B cell (primary cell): Measurements from ENCODE around the gene TRIM75. TPM values are rescaled to one million over a fixed set of nuclear protein-coding genes. Genes with fewer than 3 reads are reported as not detected.

Experiments used
- ATAC-seq: fragments of 200-7000 bp; cut with Tn5 transposase; one replicate; pipeline ENCODE4 v1.10.0; 2021; ENCODE audit warnings: low read depth, mild to moderate bottlenecking, moderate number of reproducible peaks, moderate library complexity
- CTCF ChIA-PET: fragments of 350-600 bp; sonication (Branson Sonifier 250); formaldehyde crosslinking; loops from one replicate; lab custom pipeline; 2021; ENCODE audit warnings: antibody characterized with exemption, inconsistent platforms; lab: Charles Lee
- POLR2A ChIA-PET: fragments of 350-600 bp; sonication (Branson Sonifier 250); formaldehyde crosslinking; loops from one replicate; lab custom pipeline; 2021; ENCODE audit warnings: antibody characterized with exemption; lab: Charles Lee
- DNase-seq: peaks from one replicate; pipeline ENCODE4 v3.0.0; 2013
- H2AFZ ChIP-seq: 2 replicates; pipeline ENCODE4 v1.6.1; 2012; ENCODE audit warnings: mild to moderate bottlenecking, low read depth, low read length; ENCODE audit not compliant: insufficient read depth, poor library complexity, severe bottlenecking
- H3K27ac ChIP-seq, 2 donors: 1 replicate in 1 of 2; 2 replicates in 1 of 2; pipeline ENCODE4 v1.5.1; 2012 to 2013; ENCODE audit warnings: low read length in 2 of 2, mild to moderate bottlenecking in 2 of 2, moderate library complexity in 1 of 2
- H3K27me3 ChIP-seq, 4 experiments: fragments of 200-600 bp in 1 of 4; sonication (generic) in 1 of 4; replicated peaks in 1 of 4; 1 replicate in 2 of 4; 2 replicates in 2 of 4; pipeline versions ENCODE4 v1.6.1 to v1.7.0; 2013 to 2016; ENCODE audit warnings: low read length in 3 of 4, mild to moderate bottlenecking in 2 of 4, mixed read lengths in 1 of 4, moderate library complexity in 1 of 4; ENCODE audit not compliant: insufficient read depth in 4 of 4, control insufficient read depth in 3 of 4; ENCODE audit errors: control extremely low read depth in 1 of 4
- H3K36me3 ChIP-seq, 2 experiments: replicated peaks in 1 of 2; 1 replicate in 1 of 2; 2 replicates in 1 of 2; pipeline versions ENCODE4 v1.6.1 to v1.7.1; 2013; ENCODE audit warnings: low read length in 1 of 2; ENCODE audit not compliant: insufficient read depth in 2 of 2, control insufficient read depth in 1 of 2; ENCODE audit errors: control extremely low read depth in 1 of 2, extremely low read depth in 1 of 2
- H3K4me1 ChIP-seq, 2 donors: fragments of 200-600 bp in 1 of 2; sonication (generic) in 1 of 2; 1 replicate in 1 of 2; 2 replicates in 1 of 2; pipeline versions ENCODE4 v1.5.1 to v1.6.1; 2013 to 2017; ENCODE audit warnings: low read length in 2 of 2; ENCODE audit not compliant: control insufficient read depth in 2 of 2, insufficient read depth in 2 of 2
- H3K4me2 ChIP-seq: replicated peaks from 2 replicates; pipeline ENCODE3; 2012; ENCODE audit warnings: mild to moderate bottlenecking, low read depth, low read length; ENCODE audit not compliant: poor library complexity, severe bottlenecking
- H3K4me3 ChIP-seq, 5 experiments: fragments of 200-600 bp in 1 of 5; sonication (generic) in 1 of 5; 1 replicate in 3 of 5; 2 replicates in 2 of 5; pipeline versions ENCODE4 v1.5.1 to v1.7.0; 2011 to 2016; ENCODE audit warnings: low read length in 4 of 5, mild to moderate bottlenecking in 4 of 5, low read depth in 2 of 5, control low read depth in 1 of 5, moderate library complexity in 1 of 5; ENCODE audit not compliant: insufficient read depth in 1 of 5; ENCODE audit errors: control extremely low read depth in 1 of 5, extremely low read depth in 1 of 5
- H3K79me2 ChIP-seq: fragments of 200-600 bp; sonication (generic); one replicate; pipeline ENCODE4 v1.6.0; 2016; ENCODE audit warnings: low read length; ENCODE audit not compliant: control insufficient read depth, insufficient read depth
- H3K9ac ChIP-seq: fragments of 200-600 bp; sonication (generic); 2 replicates; pipeline ENCODE4 v1.6.1; 2017; ENCODE audit warnings: mild to moderate bottlenecking, low read length, moderate library complexity
- H3K9me3 ChIP-seq, 3 donors: one replicate each; pipeline versions ENCODE4 v1.6.1 to v1.7.1; 2013; ENCODE audit warnings: low read length in 2 of 3; ENCODE audit not compliant: control insufficient read depth in 2 of 3, insufficient read depth in 1 of 3; ENCODE audit errors: control extremely low read depth in 1 of 3
- H4K20me1 ChIP-seq: 2 replicates; pipeline ENCODE4 v1.6.0; 2012; ENCODE audit warnings: mild to moderate bottlenecking, low read length; ENCODE audit not compliant: insufficient read depth, control insufficient read depth, poor library complexity, severe bottlenecking
- H3K27ac Mint-ChIP-seq: one replicate; pipeline ENCODE4 v1.8.0; 2021; ENCODE audit warnings: mixed read lengths
- H3K27me3 Mint-ChIP-seq: one replicate; pipeline ENCODE4 v1.8.0; 2021; ENCODE audit warnings: mixed read lengths
- H3K4me1 Mint-ChIP-seq: one replicate; pipeline ENCODE4 v1.8.0; 2021; ENCODE audit warnings: mixed read lengths
- H3K4me3 Mint-ChIP-seq: one replicate; pipeline ENCODE4 v1.8.0; 2021; ENCODE audit warnings: mixed read lengths
- H3K9me3 Mint-ChIP-seq: one replicate; pipeline ENCODE4 v1.8.0; 2022; ENCODE audit warnings: mixed read lengths; ENCODE audit not compliant: insufficient read depth
- CTCF ChIP-seq: fragments of 200-600 bp; IDR thresholded peaks from one replicate; pipeline ENCODE4 v1.8.0; 2022; ENCODE audit warnings: antibody characterized with exemption, mild to moderate bottlenecking
- EZH2 ChIP-seq: IDR thresholded peaks from 2 replicates; pipeline ENCODE4 v1.6.1; 2012; ENCODE audit warnings: borderline replicate concordance, low read depth, mild to moderate bottlenecking, moderate library complexity, low read length; ENCODE audit not compliant: insufficient read depth, poor library complexity, severe bottlenecking
- WGBS: methylation state at CpG from one replicate; pipeline ENCODE4 v1.1.5; 2013; ENCODE audit warnings: missing lambda C conversion rate; ENCODE audit not compliant: insufficient coverage; 5-methylcytosine and 5-hydroxymethylcytosine counted together
- intact Hi-C: fragments of 100-400 bp; cut with micrococcal nuclease; formaldehyde crosslinking; loops from one replicate; pipeline ENCODE4 v1.10.0; 2022
- polyA plus RNA-seq: library from polyadenylated mRNA; depleted of rRNA; stranded (reverse); fragments of >200 nt; gene quantifications from 2 replicates; pipeline ENCODE4 v1.2.3, GENCODE V29; 2012
- total RNA-seq, 2 donors: library from RNA; stranded (reverse); fragments of 120-200 nt in 1 of 2; gene quantifications; 1 replicate in 1 of 2; 2 replicates in 1 of 2; pipeline versions ENCODE4 v1.2.3 to v1.2.4, GENCODE V29; 2013 to 2022

The TRIM75 gene
- total and polyA plus RNA-seq, 2 donors (not counting 1 experiment from before 2014, with no cell fraction given): not detected

- no peak for TF ChIP-seq EZH2
- no peak for TF ChIP-seq CTCF
- no peaks in the 10 kb centered on the region for H3K9me3 ChIP-seq
- H3K27ac Mint-ChIP-seq: no peak overlapping the region
- no peak overlapping the region for H3K4me3 Mint-ChIP-seq
- no peak overlapping the region for H3K9ac ChIP-seq
- H3K4me1 ChIP-seq: no peaks in the 10 kb centered on the region
- no peak overlapping the region for H3K4me2 ChIP-seq
- ChIA-PET CTCF (no interaction called here), POLR2A (no interaction called here)
- no peak overlapping the region for H2AFZ ChIP-seq
- no peak overlapping the region for H3K27ac ChIP-seq
- intact Hi-C loops: no loop called here
- no peak for DNase-seq
- H3K4me3 ChIP-seq: no peak overlapping the region
- no peaks in the 10 kb centered on the region for H3K27me3 ChIP-seq
- H3K79me2 ChIP-seq: no peaks in the 10 kb centered on the region
- peaks cover 16% of the 10 kb centered on the region for H3K27me3 Mint-ChIP-seq
- no peak for ATAC-seq
- no peaks in the 10 kb centered on the region for H3K36me3 ChIP-seq
- no peaks in the 10 kb centered on the region for H4K20me1 ChIP-seq
- WGBS: 89% methylated on average over 9 of the region's 9 CpGs
- H3K9me3 Mint-ChIP-seq: no peaks in the 10 kb centered on the region
- no peaks in the 10 kb centered on the region for H3K4me1 Mint-ChIP-seq
These were observed 47.2 kb upstream of the TRIM75 start for GRCh38 chr4:165006456-165006855.

- Histone ChIP-seq H3K4me1 (no peaks in the 10 kb centered on the region), H3K79me2 (no peaks in the 10 kb centered on the region), H3K9me3 (no peaks in the 10 kb centered on the region), H3K27me3 (no peaks in the 10 kb centered on the region), H3K27ac (no peak overlapping the region), H2AFZ (no peak overlapping the region), H3K4me2 (no peak overlapping the region), H3K36me3 (no peaks in the 10 kb centered on the region), H3K9ac (no peak overlapping the region), H3K4me3 (no peak overlapping the region), H4K20me1 (no peaks in the 10 kb centered on the region)
- Mint-ChIP-seq H3K9me3 (no peaks in the 10 kb centered on the region), H3K27me3 (peaks cover 16% of the 10 kb centered on the region), H3K27ac (no peak overlapping the region), H3K4me1 (no peaks in the 10 kb centered on the region), H3K4me3 (no peak overlapping the region)
- no peak for ATAC-seq
- POLR2A ChIA-PET: no interaction called here
- WGBS: 96% methylated on average over 3 of the region's 5 CpGs
- CTCF ChIA-PET: no interaction called here
- TF ChIP-seq CTCF: no peak
- TF ChIP-seq EZH2: no peak
- DNase-seq: no peak
- intact Hi-C loops: no loop called here
These were observed 46.8 kb upstream of the TRIM75 start for GRCh38 chr4:165006886-165007285.
